HepG2 (cell line): ENCODE results near the gene SLC23A3. TPM values are rescaled to one million over a fixed set of nuclear protein-coding genes. Genes with fewer than 3 reads are reported as not detected.

Experiments used
- DR1 ChIP-seq: sonication (generic); formaldehyde crosslinking; IDR thresholded peaks from 2 replicates; pipeline ENCODE4 v1.8.0; 2021; ENCODE audit warnings: mild to moderate bottlenecking, missing genetic modification reagents, inconsistent platforms
- FOXK1 ChIP-seq: sonication (generic); formaldehyde crosslinking; IDR thresholded peaks from 2 replicates; pipeline ENCODE4 v1.4.0; 2020; ENCODE audit warnings: low read depth, missing genetic modification reagents, borderline replicate concordance
- GTF3A ChIP-seq: sonication (generic); formaldehyde crosslinking; conservative IDR thresholded peaks from 2 replicates; pipeline ENCODE4 v1.4.0; 2020; ENCODE audit warnings: mild to moderate bottlenecking, missing genetic modification reagents
- GZF1 ChIP-seq: sonication (generic); formaldehyde crosslinking; IDR thresholded peaks from 2 replicates; pipeline ENCODE4 v1.5.1; 2020; ENCODE audit warnings: mild to moderate bottlenecking, missing genetic modification reagents
- IRF2 ChIP-seq: IDR thresholded peaks from 2 replicates; pipeline ENCODE4 v1.6.1; 2018; ENCODE audit warnings: missing genetic modification reagents, missing compliant biosample characterization
- ONECUT2 ChIP-seq: sonication (generic); formaldehyde crosslinking; IDR thresholded peaks from 2 replicates; pipeline ENCODE4 v1.4.0; 2020; ENCODE audit warnings: missing genetic modification reagents
- PATZ1 ChIP-seq: sonication (generic); formaldehyde crosslinking; IDR thresholded peaks from 2 replicates; pipeline ENCODE4 v1.4.0; 2020; ENCODE audit warnings: missing genetic modification reagents
- RBAK ChIP-seq: sonication (generic); formaldehyde crosslinking; IDR thresholded peaks from 2 replicates; pipeline ENCODE4 v1.5.1; 2020; ENCODE audit warnings: mild to moderate bottlenecking, missing genetic modification reagents
- SETDB1 ChIP-seq: sonication (generic); formaldehyde crosslinking; IDR thresholded peaks from 2 replicates; pipeline ENCODE4 v1.5.1; 2020; ENCODE audit warnings: missing genetic modification reagents, mild to moderate bottlenecking, borderline replicate concordance
- TEAD2 ChIP-seq: sonication (generic); formaldehyde crosslinking; IDR thresholded peaks from 2 replicates; pipeline ENCODE4 v1.9.0; 2021; ENCODE audit warnings: missing genetic modification reagents
- TFE3 ChIP-seq: IDR thresholded peaks from 2 replicates; pipeline ENCODE4 v1.6.1; 2016
- TGIF2 ChIP-seq: IDR thresholded peaks from 2 replicates; pipeline ENCODE4 v1.6.1; 2016; ENCODE audit warnings: control low read depth, missing compliant biosample characterization
- ZBTB38 ChIP-seq: sonication (generic); formaldehyde crosslinking; IDR thresholded peaks from 2 replicates; pipeline ENCODE4 v1.5.1; 2020; ENCODE audit warnings: mild to moderate bottlenecking, missing genetic modification reagents
- ZC3H4 ChIP-seq: sonication (generic); formaldehyde crosslinking; IDR thresholded peaks from 2 replicates; pipeline ENCODE4 v1.4.0; 2020; ENCODE audit warnings: missing genetic modification reagents, borderline replicate concordance
- ZFP37 ChIP-seq: sonication (generic); formaldehyde crosslinking; IDR thresholded peaks from 2 replicates; pipeline ENCODE4 v1.4.0; 2020; ENCODE audit warnings: missing genetic modification reagents, borderline replicate concordance
- ZNF550 ChIP-seq: sonication (generic); formaldehyde crosslinking; IDR thresholded peaks from 2 replicates; pipeline ENCODE4 v1.4.0; 2020; ENCODE audit warnings: mild to moderate bottlenecking, missing genetic modification reagents, borderline replicate concordance
- ZNF761 ChIP-seq: sonication (generic); formaldehyde crosslinking; conservative IDR thresholded peaks from 2 replicates; pipeline ENCODE4 v1.4.0; 2020; ENCODE audit warnings: mild to moderate bottlenecking, missing genetic modification reagents
- ZNF788 ChIP-seq: sonication (generic); formaldehyde crosslinking; IDR thresholded peaks from 2 replicates; pipeline ENCODE4 v1.5.0; 2020; ENCODE audit warnings: mild to moderate bottlenecking, missing genetic modification reagents, borderline replicate concordance
- polyA plus RNA-seq, 8 experiments: library from polyadenylated mRNA; depleted of rRNA in 3 of 8; stranded (reverse) in 7 of 8; unstranded in 1 of 8; fragments of >200 nt; fragmentation: Illumina TruSeq in 4 of 8; extraction: Trizol in 4 of 8; gene quantifications; 2 replicates each; pipeline versions ENCODE4 v1.2.1 to v1.2.3, GENCODE V29; 2011 to 2016; ENCODE audit warnings: low read depth in 4 of 8, missing spikeins in 1 of 8, mixed read lengths in 1 of 8; ENCODE audit not compliant: insufficient read depth in 1 of 8
- total RNA-seq, 5 experiments: library from RNA; depleted of rRNA; stranded (reverse); fragments of >200 nt; fragmentation: Illumina TruSeq; extraction: Trizol; gene quantifications; 2 replicates each; pipeline ENCODE4 v1.2.3, GENCODE V29; 2016; ENCODE audit warnings: low read depth in 1 of 5
- TF ChIP-seq, protein P1 (sequence below): sonication (generic); formaldehyde crosslinking; IDR thresholded peaks from 2 replicates; pipeline ENCODE4 v1.4.0; 2020; ENCODE audit warnings: missing genetic modification reagents
- TF ChIP-seq, protein P2 (sequence below): sonication (generic); formaldehyde crosslinking; IDR thresholded peaks from 2 replicates; pipeline ENCODE4 v1.4.0; 2020; ENCODE audit warnings: mild to moderate bottlenecking, missing genetic modification reagents

Gene SLC23A3
- total and polyA plus RNA-seq, 2 of the 13 experiments (the other 11 are each of a cell fraction or from before 2014, with no cell fraction given), result 0.38 to 0.78 TPM

GRCh38 chr2:219218732-219219701 lies 49.2 kb upstream of the SLC23A3 start, which contains the start of gene ABCB6 (continued):
- peak; percentile 96; the same call in 1 of the 2 replicates for TF ChIP-seq ZFP37 (CRISPR knock-in tag)
- TF ChIP-seq TGIF2 (CRISPR knock-in tag), result peak; percentile 79
- TF ChIP-seq ZBTB38 (CRISPR knock-in tag), result peak; percentile 93
- peak; percentile 63; the same call in 1 of the 2 replicates for TF ChIP-seq ZNF761
- TF ChIP-seq ZC3H4 (CRISPR knock-in tag), result no peak; the same call in 1 of the 2 replicates
- TF ChIP-seq, protein P1, sequence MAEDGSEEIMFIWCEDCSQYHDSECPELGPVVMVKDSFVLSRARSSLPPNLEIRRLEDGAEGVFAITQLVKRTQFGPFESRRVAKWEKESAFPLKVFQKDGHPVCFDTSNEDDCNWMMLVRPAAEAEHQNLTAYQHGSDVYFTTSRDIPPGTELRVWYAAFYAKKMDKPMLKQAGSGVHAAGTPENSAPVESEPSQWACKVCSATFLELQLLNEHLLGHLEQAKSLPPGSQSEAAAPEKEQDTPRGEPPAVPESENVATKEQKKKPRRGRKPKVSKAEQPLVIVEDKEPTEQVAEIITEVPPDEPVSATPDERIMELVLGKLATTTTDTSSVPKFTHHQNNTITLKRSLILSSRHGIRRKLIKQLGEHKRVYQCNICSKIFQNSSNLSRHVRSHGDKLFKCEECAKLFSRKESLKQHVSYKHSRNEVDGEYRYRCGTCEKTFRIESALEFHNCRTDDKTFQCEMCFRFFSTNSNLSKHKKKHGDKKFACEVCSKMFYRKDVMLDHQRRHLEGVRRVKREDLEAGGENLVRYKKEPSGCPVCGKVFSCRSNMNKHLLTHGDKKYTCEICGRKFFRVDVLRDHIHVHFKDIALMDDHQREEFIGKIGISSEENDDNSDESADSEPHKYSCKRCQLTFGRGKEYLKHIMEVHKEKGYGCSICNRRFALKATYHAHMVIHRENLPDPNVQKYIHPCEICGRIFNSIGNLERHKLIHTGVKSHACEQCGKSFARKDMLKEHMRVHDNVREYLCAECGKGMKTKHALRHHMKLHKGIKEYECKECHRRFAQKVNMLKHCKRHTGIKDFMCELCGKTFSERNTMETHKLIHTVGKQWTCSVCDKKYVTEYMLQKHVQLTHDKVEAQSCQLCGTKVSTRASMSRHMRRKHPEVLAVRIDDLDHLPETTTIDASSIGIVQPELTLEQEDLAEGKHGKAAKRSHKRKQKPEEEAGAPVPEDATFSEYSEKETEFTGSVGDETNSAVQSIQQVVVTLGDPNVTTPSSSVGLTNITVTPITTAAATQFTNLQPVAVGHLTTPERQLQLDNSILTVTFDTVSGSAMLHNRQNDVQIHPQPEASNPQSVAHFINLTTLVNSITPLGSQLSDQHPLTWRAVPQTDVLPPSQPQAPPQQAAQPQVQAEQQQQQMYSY (CRISPR knock-in tag), result no peak
- TF ChIP-seq TEAD2 (CRISPR knock-in tag), result no peak
- TF ChIP-seq TFE3, result peak; percentile 70
- TF ChIP-seq GZF1 (CRISPR knock-in tag), result peak; percentile 92; the same call in 1 of the 2 replicates
- TF ChIP-seq FOXK1 (CRISPR knock-in tag), result peak; percentile 61; the same call in 1 of the 2 replicates
- TF ChIP-seq GTF3A (CRISPR knock-in tag), result 0 out of 2 replicates have a peak, but pooled peaks have one; percentile 50
- TF ChIP-seq ZNF550 (CRISPR knock-in tag), result peak; percentile 59; the same call in 1 of the 2 replicates
- TF ChIP-seq PATZ1 (CRISPR knock-in tag), result peak; percentile 92
- peak; percentile 93 for TF ChIP-seq DR1 (CRISPR knock-in tag)
- no peak for TF ChIP-seq RBAK (CRISPR knock-in tag)
- TF ChIP-seq, protein P2, sequence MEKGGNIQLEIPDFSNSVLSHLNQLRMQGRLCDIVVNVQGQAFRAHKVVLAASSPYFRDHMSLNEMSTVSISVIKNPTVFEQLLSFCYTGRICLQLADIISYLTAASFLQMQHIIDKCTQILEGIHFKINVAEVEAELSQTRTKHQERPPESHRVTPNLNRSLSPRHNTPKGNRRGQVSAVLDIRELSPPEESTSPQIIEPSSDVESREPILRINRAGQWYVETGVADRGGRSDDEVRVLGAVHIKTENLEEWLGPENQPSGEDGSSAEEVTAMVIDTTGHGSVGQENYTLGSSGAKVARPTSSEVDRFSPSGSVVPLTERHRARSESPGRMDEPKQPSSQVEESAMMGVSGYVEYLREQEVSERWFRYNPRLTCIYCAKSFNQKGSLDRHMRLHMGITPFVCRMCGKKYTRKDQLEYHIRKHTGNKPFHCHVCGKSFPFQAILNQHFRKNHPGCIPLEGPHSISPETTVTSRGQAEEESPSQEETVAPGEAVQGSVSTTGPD, result no peak
- no peak; the same call in 1 of the 2 replicates for TF ChIP-seq ONECUT2
- TF ChIP-seq ZNF788 (CRISPR knock-in tag), result peak; percentile 87; the same call in 1 of the 2 replicates
- TF ChIP-seq IRF2 (CRISPR knock-in tag), result peak; percentile 96
- TF ChIP-seq SETDB1, result no peak
